GM12873 (cell line): Measurements from ENCODE around the gene RNPEPL1.

ENCODE experiments used
- CTCF ChIP-seq: IDR thresholded peaks from 2 replicates; pipeline ENCODE4 v1.5.1; 2012; ENCODE audit warnings: low read depth, mild to moderate bottlenecking, moderate library complexity, low read length, control low read depth; ENCODE audit not compliant: insufficient read depth; ENCODE audit errors: missing control alignments

The RNPEPL1 gene

GRCh38 chr2:240615820-240616547 lies 47.7 kb downstream of the RNPEPL1 start:
- TF ChIP-seq CTCF: no peak

- peak; percentile 21 for TF ChIP-seq CTCF
These were observed 48.8 kb downstream of the RNPEPL1 start for GRCh38 chr2:240616860-240617666.

GRCh38 chr2:240618776-240619175 lies 50.5 kb downstream of the RNPEPL1 start:
- no peak for TF ChIP-seq CTCF

- no peak for TF ChIP-seq CTCF
These were observed 51.3 kb downstream of the RNPEPL1 start for GRCh38 chr2:240619506-240620148.

GRCh38 chr2:240620149-240620731 lies 52.0 kb downstream of the RNPEPL1 start:
- TF ChIP-seq CTCF: no peak

GRCh38 chr2:240620859-240621258 lies 52.6 kb downstream of the RNPEPL1 start:
- no peak for TF ChIP-seq CTCF

GRCh38 chr2:240622060-240622411 lies 53.8 kb downstream of the RNPEPL1 start:
- TF ChIP-seq CTCF: no peak
